GM19397 (cell line): ENCODE results near the gene CCL11.

ENCODE experiments used
- ATAC-seq: cut with Tn5 transposase; IDR thresholded peaks from one replicate; pipeline ENCODE4 v1.9.1; 2021; ENCODE audit warnings: mild to moderate bottlenecking, moderate library complexity; ENCODE audit not compliant: unreplicated experiment

CCL11 gene

GRCh38 chr17:34257299-34257985 lies 28.1 kb upstream of the CCL11 start:
- no peak for ATAC-seq

GRCh38 chr17:34257986-34258326 lies 27.6 kb upstream of the CCL11 start:
- no peak for ATAC-seq

- no peak for ATAC-seq
These were observed 26.4 kb upstream of the CCL11 start for GRCh38 chr17:34259146-34259545.

DNA sequence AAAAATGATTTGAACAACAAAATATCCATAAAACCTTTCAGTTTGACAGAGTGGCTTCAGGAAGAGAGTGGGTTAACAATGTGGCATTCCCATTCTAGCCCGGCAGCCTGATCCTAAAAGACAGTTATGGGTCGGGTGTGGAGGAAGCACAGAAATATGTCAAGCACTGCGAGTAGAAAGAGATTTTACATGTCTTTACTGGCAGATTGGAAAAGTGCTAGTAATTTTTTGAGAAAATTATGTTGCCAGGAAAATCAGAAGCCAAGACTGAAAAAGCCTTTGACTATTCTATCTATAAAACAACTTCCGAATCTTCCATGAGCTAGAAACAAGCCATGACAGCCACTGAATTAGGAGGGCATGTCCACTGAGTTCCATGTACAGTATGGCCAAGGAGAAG lies 24.7 kb upstream of the CCL11 start:
- ATAC-seq, result no peak

GRCh38 chr17:34261568-34262337 lies 23.8 kb upstream of the CCL11 start:
- ATAC-seq, result no peak

- no peak for ATAC-seq
These were observed 19.8 kb upstream of the CCL11 start for GRCh38 chr17:34265711-34266110.

DNA sequence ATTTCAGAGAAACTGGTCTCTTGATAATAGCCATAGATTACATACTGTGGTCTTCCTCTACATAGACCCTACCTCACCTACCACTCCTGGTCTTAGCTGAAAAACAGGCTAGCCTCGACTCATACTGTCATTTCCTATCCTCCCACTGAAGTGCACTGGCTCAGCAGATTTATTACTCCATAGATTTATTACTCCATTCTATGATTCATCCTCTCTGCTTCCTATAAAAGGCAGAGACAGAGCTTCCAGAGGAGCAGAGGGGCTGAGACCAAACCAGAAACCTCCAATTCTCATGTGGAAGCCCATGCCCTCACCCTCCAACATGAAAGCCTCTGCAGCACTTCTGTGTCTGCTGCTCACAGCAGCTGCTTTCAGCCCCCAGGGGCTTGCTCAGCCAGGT lies 15.6 kb upstream of the CCL11 start, which contains the start of gene CCL7:
Gene CCL7, plus strand, starts transcription at position 253 of the 400 bp plus-strand sequence. Its CDS starts 70 bp downstream, at position 323.
- no peak for ATAC-seq

GRCh38 chr17:34275881-34276280 lies 9.7 kb upstream of the CCL11 start:
- no peak for ATAC-seq

- ATAC-seq, result no peak
These were observed 8.7 kb upstream of the CCL11 start for GRCh38 chr17:34276826-34277225.

GRCh38 chr17:34283571-34283970 lies 2.0 kb upstream of the CCL11 start:
- no peak for ATAC-seq

- ATAC-seq, result no peak
These were observed 2.3 kb downstream of the CCL11 start for GRCh38 chr17:34287875-34288274.

DNA sequence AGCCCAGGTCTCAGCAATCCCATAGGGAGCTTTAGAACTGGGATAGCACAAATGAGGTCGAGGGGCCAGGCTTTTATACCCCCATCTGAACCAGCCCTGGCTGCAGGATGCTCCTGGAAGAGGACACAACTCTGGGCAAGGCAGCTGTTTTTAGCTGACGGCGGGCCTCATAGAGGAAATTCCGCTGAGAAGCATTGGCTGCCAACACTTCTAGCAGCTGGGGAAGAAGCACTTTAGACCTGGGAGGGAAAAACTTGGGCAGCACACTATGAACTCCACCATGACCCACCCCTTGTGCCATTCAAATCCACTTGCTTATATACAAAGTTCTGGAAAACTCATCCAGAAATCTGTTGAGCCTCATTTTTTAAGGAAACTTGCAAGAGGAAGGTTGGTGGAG lies 5.0 kb downstream of the CCL11 start:
- ATAC-seq, result no peak

GRCh38 chr17:34291721-34292348 lies 6.3 kb downstream of the CCL11 start:
- no peak for ATAC-seq

- ATAC-seq, result no peak
These were observed 13.5 kb downstream of the CCL11 start for GRCh38 chr17:34299027-34299426.

GRCh38 chr17:34299956-34300577 lies 14.5 kb downstream of the CCL11 start:
- no peak for ATAC-seq

DNA sequence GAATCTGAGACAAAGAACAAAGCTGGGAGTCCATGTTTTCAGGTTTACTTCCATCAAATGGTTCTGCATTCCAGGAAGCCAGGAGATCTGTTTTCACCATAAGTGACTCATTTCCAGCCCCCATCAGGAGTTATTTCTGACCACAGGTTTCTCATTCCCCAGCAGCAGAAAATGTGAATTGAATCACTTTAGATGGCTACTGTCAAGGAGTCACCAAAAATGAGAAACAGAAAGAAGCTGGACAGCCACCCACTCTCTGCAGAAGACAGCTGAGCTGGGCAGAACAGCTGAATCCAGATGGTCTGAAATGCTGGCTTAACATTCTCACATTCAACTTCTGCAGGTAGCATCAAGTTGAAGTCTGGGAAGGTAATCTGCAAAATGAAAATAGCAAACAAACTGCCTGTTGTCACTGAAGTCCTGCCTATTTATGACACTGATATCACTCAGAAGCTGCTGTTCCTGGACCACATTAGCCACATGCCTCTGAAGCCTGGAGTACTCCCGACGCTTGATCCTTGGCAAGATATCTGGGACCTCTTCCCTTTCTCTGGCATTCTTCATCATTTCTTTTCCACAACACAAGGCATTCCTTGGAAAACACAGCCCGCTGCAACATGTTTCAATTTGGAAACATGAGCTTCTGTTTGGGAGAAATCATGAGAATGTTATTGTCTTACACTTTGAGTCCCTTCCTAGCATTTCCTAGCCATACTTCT lies 15.3 kb downstream of the CCL11 start:
- no peak for ATAC-seq

GRCh38 chr17:34301986-34302385 lies 16.4 kb downstream of the CCL11 start:
- ATAC-seq, result no peak

DNA sequence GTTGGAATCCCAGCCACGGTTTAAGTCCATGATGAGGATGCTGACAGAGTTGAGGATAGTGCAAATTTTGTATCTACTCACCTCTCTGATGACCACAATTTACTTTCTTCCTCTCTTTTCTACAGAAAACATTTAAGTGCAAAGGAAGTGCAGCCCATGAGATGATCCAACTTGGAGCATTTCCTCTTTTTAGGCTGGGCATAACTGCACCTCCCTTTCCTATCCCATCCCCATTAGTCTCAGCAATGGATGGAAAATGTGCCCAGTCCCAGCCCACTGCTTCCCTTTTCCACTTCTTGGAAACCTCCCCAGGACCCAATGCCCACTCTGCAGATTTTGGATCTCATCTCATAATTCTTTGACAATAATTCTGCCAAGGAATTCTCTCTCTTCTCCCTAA lies 17.1 kb downstream of the CCL11 start:
- no peak for ATAC-seq

GRCh38 chr17:34303606-34304005 lies 18.1 kb downstream of the CCL11 start:
- no peak for ATAC-seq

DNA sequence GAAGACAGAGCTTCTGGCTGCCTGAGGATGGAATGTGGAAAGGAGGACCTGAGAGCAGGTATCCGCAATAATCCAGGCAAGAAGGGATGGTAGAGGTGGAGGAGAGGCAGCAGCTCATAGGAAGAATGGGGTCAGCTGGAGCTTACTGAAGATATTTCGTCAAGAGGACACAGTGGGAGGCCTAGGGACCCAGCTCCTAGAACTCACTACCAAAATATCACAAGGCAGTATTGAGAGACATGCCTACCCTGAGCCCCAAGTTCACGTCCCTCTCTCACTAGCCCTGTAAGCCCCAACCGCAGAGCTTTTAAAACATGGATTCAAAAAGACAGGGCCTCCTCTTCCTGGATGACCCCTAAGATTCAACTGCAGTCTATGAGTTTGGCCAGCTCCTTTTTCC lies 19.5 kb downstream of the CCL11 start:
- ATAC-seq, result no peak

DNA sequence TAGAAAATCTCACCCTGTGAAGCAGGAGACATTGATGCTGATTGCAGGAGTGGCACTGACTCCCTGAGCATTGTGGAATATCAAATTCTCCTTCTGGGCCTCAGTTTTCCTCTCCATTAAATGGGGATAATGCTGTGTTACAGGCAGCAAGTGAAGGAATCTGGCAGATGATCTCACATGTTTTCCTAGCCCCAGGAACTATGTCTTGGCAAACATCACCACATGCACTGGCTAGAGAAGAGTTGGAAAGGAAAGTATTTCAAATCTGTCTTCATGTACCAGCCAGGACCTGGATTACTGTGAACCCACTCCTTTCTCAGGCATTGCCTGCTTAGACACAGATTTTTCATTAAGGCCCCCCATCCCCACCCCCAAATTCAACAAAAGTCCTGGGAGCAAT lies 20.1 kb downstream of the CCL11 start:
- no peak for ATAC-seq
